ENCODE data around the gene CDC42EP4.
"Not testable (repeated sequence)": the region's sequence is repeated elsewhere in the genome, so short reads cannot be mapped to it uniquely, and the experiment has no call there.

CDC42EP4 gene

DNA sequence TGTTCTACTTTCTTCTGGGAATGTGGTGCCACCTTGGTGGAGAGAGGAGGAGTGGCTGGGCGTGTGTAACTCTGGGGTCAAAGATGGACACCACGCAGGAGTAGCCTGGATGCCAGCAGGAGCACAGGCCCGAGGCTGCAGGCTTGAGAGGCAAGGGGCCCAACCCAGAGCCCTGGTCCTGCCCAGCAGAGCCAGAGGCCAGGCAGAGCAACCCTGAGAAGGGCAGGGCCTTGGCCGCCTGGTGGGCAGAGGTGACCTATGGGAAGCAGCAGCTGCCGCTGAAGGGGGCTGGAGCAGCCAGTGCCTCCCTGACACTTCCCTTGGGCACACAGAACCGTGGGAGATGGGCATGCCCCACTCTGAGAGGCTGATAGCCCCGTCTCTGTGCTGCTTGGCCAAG lies 32.1 kb downstream of the CDC42EP4 start:
- no peak for DNase-seq (ENCODE audit: low read depth)

GRCh38 chr17:73278465-73279453 lies 33.0 kb downstream of the CDC42EP4 start:
- no peak for DNase-seq (ENCODE audit: low read depth)

- no peak for DNase-seq (ENCODE audit: low read depth)
These were observed 33.7 kb downstream of the CDC42EP4 start for GRCh38 chr17:73278049-73278464.

- no peak for DNase-seq (ENCODE audit: low read depth)
These were observed 37.3 kb downstream of the CDC42EP4 start for GRCh38 chr17:73274490-73274889.

GRCh38 chr17:73272906-73273218 lies 38.9 kb downstream of the CDC42EP4 start:
- no peak for DNase-seq (ENCODE audit: low read depth)

- no peak for DNase-seq (ENCODE audit: low read depth)
These were observed 40.7 kb downstream of the CDC42EP4 start for GRCh38 chr17:73271072-73271471.

- DNase-seq (ENCODE audit: low read depth) = no peak
These were observed 42.0 kb downstream of the CDC42EP4 start for GRCh38 chr17:73269791-73270190.

- DNase-seq (ENCODE audit: low read depth) = no peak
These were observed 42.5 kb downstream of the CDC42EP4 start for GRCh38 chr17:73269329-73269615.

- no peak for DNase-seq (ENCODE audit: low read depth)
These were observed 43.0 kb downstream of the CDC42EP4 start for GRCh38 chr17:73268582-73269328.

- DNase-seq (ENCODE audit: low read depth) = no peak
These were observed 43.9 kb downstream of the CDC42EP4 start for GRCh38 chr17:73267648-73268537.

- DNase-seq (ENCODE audit: low read depth) = no peak
These were observed 45.0 kb downstream of the CDC42EP4 start for GRCh38 chr17:73266796-73267195.

DNA sequence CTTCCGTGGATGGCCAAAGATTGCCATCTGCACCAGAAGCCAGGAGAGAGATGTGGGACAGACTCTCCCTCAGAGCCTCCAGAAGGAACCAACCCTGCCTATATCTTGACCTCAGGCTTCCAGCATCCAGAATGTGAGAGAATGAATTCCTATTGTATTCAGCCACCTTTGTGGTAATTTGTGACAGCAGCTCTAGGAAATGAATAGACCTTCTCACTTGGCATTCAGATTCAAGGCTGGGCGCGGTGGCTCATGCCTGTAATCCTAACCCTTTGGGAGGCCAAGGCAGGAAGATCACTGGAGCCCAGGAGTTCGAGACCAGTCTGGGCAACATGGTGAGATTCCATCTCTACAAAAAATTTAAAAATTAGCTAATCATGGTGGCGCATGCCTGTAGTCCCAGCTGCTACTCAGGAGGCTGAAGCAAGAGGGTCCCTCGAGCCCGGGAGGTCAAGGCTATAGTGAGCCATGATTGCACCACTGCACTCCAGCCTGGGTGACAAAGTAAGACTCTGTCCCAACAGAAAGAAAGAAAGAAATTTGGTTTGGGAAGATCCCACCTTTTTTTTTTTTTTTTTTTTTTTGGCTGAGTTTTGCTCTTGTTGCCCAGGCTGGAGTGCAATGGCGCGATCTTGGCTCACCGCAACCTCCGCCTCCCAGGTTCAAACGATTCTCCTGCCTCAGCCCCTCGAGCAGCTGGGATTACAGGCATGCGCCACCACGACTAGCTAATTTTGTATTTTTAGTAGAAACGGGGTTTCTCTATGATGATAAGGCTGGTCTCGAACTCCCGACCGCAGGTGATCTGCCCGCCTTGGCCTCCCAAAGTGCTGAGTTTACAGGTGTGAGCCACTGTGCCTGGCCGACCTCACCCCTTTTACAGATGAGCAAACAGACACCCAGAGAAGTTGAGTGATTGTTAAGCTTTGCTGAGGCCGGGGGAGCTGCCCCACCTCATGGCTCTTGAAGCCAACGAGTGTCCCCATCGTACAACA lies 45.9 kb downstream of the CDC42EP4 start:
- no peak for DNase-seq (ENCODE audit: low read depth)

GRCh38 chr17:73264448-73264847 lies 47.4 kb downstream of the CDC42EP4 start:
- DNase-seq (ENCODE audit: low read depth) = not testable (repeated sequence)

DNA sequence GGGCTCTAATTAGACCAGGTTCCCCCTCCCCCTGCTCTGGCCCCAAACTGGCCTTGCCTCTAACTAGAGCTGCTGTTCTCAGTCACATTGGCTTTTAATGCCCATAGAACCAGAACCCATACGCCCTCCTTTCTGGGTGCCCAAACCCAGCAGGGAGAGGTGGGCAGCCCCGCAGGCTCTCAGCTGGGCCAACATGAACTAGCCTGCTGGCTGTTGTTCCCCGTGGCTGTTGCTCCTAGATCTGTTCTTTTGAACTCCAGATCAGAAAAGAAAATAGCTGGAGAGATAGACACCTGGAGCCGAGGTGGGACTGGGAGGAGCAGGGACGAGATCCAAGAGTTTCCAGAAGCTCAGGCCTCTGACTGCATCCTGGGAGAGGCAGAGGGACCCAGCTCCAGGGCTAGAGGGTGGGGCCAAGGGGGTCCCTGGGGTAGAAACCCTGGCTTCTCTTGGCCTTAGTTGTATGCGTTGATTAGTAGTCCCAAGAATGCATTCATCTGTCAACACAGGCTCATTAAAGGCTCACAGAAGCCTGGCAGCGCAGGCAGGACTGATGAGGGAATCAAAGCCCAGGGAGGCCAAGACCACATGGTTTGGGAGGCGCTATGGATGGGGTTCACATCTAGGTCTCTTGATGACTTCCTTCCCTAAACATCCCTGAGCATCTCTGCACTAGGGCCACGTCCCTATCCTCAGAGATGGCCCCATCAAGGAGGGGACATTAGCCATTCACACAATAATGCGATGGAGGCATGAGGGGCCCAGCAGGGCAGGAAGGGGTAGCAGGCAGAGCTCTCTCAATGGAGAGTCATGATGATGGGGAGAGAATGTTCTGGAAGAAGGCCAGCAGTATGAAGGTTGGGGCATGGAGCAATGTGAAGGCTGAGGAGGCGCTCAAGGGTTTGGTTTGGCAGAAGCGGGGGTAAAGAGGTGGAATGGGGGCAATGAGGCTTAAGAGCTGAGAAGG lies 48.8 kb downstream of the CDC42EP4 start:
- no peak for DNase-seq (ENCODE audit: low read depth)

DNA sequence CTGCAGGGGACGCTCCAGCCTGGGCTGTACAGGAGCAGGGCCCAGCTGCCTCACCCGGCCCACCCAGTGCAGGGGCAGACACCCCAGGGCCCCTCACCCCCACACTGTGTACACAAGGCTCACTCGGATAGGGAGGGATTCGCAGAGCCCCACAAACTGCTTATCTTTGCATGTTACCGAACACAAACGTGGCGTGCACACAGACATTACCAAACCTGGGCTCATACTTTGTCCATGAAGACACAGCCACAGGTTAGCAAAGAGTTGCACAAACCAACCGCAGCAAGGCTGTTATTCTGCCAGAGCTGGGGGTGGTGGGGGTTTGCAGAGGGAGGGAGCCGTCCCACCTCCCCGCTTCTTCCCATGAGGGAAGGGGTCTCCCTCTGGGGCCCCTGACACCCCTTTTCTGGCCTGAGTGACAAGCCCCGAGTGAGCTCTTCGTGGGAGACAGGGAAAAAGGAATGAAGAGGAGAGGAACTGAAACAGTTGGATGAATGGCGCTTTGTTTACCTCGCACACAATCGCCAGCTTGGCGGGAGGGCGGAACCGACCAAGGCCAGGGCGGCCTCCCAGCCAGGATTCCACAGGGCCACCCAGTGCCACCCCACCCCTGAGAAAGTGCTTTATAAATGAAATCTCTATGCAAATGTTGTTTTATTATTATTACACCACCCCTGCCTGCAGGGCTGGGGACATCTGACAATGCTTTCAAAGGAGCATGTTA lies 49.7 kb downstream of the CDC42EP4 start:
- DNase-seq (ENCODE audit: low read depth) = no peak

DNA sequence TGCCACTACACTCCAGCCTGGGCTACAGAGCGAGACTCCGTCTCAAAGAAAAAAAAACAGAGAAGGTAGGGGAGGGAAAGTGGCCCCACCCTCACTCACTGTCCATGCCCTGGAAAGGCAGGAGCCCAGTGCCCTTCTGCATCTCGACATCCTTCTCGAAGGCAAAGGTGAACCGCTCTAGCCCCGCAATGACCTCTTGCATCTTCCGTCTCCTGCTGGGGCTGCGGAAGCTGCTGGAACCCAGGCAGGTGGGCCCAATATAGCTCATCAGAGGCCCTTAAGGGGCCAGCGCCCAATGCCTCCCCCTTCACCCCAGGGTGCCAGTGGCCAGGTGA lies 50.2 kb downstream of the CDC42EP4 start, which contains the start of gene CPSF4L:
TSS of gene CPSF4L (minus strand) at position 264 of the 335 bp plus-strand sequence. CDS start at position 202, 62 bp downstream.
- no peak for DNase-seq (ENCODE audit: low read depth)

GRCh38 chr17:73257516-73257915 lies 54.3 kb downstream of the CDC42EP4 start:
- no peak for DNase-seq (ENCODE audit: low read depth)

GRCh38 chr17:73256220-73256619 lies 55.6 kb downstream of the CDC42EP4 start:
- DNase-seq (ENCODE audit: low read depth) = no peak

DNA sequence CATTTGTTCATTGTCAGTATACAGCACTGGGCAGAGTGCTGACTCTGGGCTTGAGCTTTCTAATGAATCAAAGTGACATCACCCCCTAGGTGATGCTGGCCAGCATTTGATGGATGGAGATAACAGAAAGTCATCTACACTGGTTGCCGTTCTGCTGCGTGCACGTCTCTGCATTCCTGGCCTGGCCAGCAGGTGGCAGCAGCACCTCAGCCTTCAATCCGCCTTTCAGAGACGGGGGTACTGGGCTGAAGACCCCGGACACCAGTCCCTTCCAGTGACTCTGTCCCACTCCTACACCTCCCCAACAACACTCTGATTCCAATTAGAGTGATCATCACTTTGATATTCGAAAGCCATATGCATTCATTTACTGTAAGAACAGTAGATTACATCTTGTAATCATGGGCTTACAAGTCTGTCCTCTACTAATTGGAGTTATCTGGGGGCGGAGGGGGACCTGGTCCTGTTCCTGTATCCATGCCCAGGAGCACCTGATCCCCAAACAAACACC lies 56.1 kb downstream of the CDC42EP4 start:
- DNase-seq (ENCODE audit: low read depth) = peak; percentile 27

Measured in activated T-helper 1 cell treated with Interleukin-2 at 50 U/mL for 16 hours (primary cell).